Heart right ventricle (tissue), 16 donors: ENCODE results near the gene HSD17B2. TPM values are rescaled to one million over a fixed set of nuclear protein-coding genes. Genes with fewer than 3 reads are reported as not detected.

ENCODE experiments used
- ATAC-seq, 8 donors: fragments of 200-7000 bp; cut with Tn5 transposase; one replicate each; pipeline ENCODE4 v1.9.1; 2020; ENCODE audit warnings: mild to moderate bottlenecking in 8 of 8, moderate library complexity in 8 of 8, moderate number of reproducible peaks in 1 of 8
- DNase-seq, 2 donors: peaks; one replicate each; pipeline ENCODE4 v3.0.0-alpha.2; 2020
- H3K27ac ChIP-seq, 10 donors: fragments of 200-600 bp; sonication (generic) in 2 of 10; one replicate each; pipeline versions ENCODE4 v1.5.0 to v1.8.0; 2020 to 2022; ENCODE audit warnings: mild to moderate bottlenecking in 3 of 10
- H3K27me3 ChIP-seq, 7 donors: fragments of 200-600 bp; one replicate each; pipeline ENCODE4 v1.8.0; 2021 to 2022; ENCODE audit warnings: mild to moderate bottlenecking in 2 of 7
- H3K36me3 ChIP-seq, 9 donors: fragments of 200-600 bp; sonication (generic) in 1 of 9; one replicate each; pipeline versions ENCODE4 v1.5.0 to v1.8.0; 2020 to 2022; ENCODE audit warnings: mild to moderate bottlenecking in 2 of 9
- H3K4me1 ChIP-seq, 9 donors: fragments of 200-600 bp; sonication (generic) in 1 of 9; one replicate each; pipeline versions ENCODE4 v1.5.0 to v1.8.0; 2020 to 2022; ENCODE audit warnings: mild to moderate bottlenecking in 4 of 9
- H3K4me3 ChIP-seq, 10 donors: fragments of 200-600 bp; sonication (generic) in 2 of 10; one replicate each; pipeline versions ENCODE4 v1.5.0 to v1.8.0; 2020 to 2022; ENCODE audit warnings: mild to moderate bottlenecking in 7 of 10, moderate library complexity in 2 of 10
- H3K9me3 ChIP-seq, 11 donors: fragments of 200-600 bp in 10 of 11; sonication (generic) in 2 of 11; one replicate each; pipeline versions ENCODE4 v1.5.0 to v1.8.0; 2013 to 2022; ENCODE audit warnings: mild to moderate bottlenecking in 2 of 11, control low read depth in 1 of 11, moderate library complexity in 1 of 11
- CTCF ChIP-seq, 9 donors: fragments of 200-600 bp; sonication (generic) in 2 of 9; IDR thresholded peaks; one replicate each; pipeline versions ENCODE4 v1.5.0 to v1.8.0; 2021 to 2022; ENCODE audit warnings: antibody characterized with exemption in 9 of 9, mild to moderate bottlenecking in 5 of 9, moderate library complexity in 1 of 9
- WGBS, 2 donors: extraction: QIAGEN DNeasy Blood & Tissue Kit; methylation state at CpG; one replicate each; pipeline ENCODE4 v1.1.7; 2013; ENCODE audit warnings: inconsistent platforms in 1 of 2; 5-methylcytosine and 5-hydroxymethylcytosine counted together
- intact Hi-C, 10 donors: fragments of 100-400 bp; cut with DNase I; formaldehyde crosslinking; loops; one replicate each; pipeline versions ENCODE4 v1.11.1 to v1.14.2; 2022
- polyA plus RNA-seq, 2 donors: library from polyadenylated mRNA; stranded (reverse); fragments of 200-250 nt; gene quantifications; one replicate each; pipeline ENCODE4 v1.2.3, GENCODE V29; 2013
- total RNA-seq, 10 donors: library from RNA; stranded (reverse); fragmentation: NEBNext Ultra II Directional in 3 of 10; extraction: Animal tissue kit (Norgen Biotek cat#: 25700) in 3 of 10; gene quantifications; one replicate each; pipeline versions ENCODE4 v1.2.1 to v1.2.4, GENCODE V29; 2021 to 2023
- donor health status: Arrhythmogenic right ventricular cardiomyopathy.
- donor health status: ischemic (EF 13 %, LVEDD 7.1; RV severe dilation, severe dysfunction).
- donor health status: healthy with polysubstance abuse.
- donor health status: DM: no; HTN: yes; CAD: no.
- donor health status: DM: no; HTN: no; CAD: no.
- donor health status: ischemic (EF 25% LVEDD 6.9; RV normal size, moderate dysfunction).
- donor health status: ischemic (EF 25% LVEDD 5.7; RV mildly dilated, moderate dysfunction).
- donor health status: healthy.
- donor health status: DM: yes; HTN: yes; CAD: no.
- donor health status: Ischemic cardiomyopathy.
- donor health status: ischemic (EF 35%, LVEDD 5.7; RV mildly dilated, moderate dysfunction).
- donor health status: nonischemic (EF 11% LVEDD 7.7; RV severe dilation, severe dysfunction).
- donor health status: DM: yes; HTN: yes; CAD: no.
- donor health status: PGD.
- donor health status: ischemic (EF 29% LVEDD 5.4; RV normal size, mild dysfunction).
- donor health status: nonischemic (EF 23%, LVEDD 6.1; RV moderate dilation, normal function).

Gene HSD17B2
- total and polyA plus RNA-seq, 12 donors = 0.03 TPM; not detected in 11

GRCh38 chr16:82059161-82059982 is 24.3 kb downstream of the HSD17B2 start:
- ATAC-seq (no peak), DNase-seq (no peak)
- Histone ChIP-seq H3K9me3 (no peaks in the 10 kb centered on the region), H3K36me3 (no peaks in the 10 kb centered on the region), H3K4me3 (no peak overlapping the region), H3K4me1 (peaks cover 0 to 6% (median 0%) of the 10 kb centered on the region in 9 donors), H3K27ac (no peak overlapping the region), H3K27me3 (peaks cover 0 to 21% (median 5%) of the 10 kb centered on the region in 7 donors)
- intact Hi-C loops = no loop called here
- no peak for TF ChIP-seq CTCF (IDR thresholded peaks at IDR 0.05)
- WGBS, 2 donors = 70 to 74% methylated on average over 8 of the region's 8 CpGs

GRCh38 chr16:82059983-82060421 is 24.9 kb downstream of the HSD17B2 start:
- 64 to 76% methylated on average over 1 of the region's 1 CpG for WGBS, 2 donors
- intact Hi-C loops = loop anchor here in 4 of 10 donors (2.0 to 10.0 kb wide), 3 partner anchors 115 to 119 kb away; no protein-coding TSS in a partner anchor

GRCh38 chr16:82061861-82062525 is 26.9 kb downstream of the HSD17B2 start:
- H3K4me1 ChIP-seq = no peaks in the 10 kb centered on the region
- WGBS, 2 donors = 30 to 37% methylated on average over 5 of the region's 5 CpGs
- no peaks in the 10 kb centered on the region for H3K36me3 ChIP-seq
- no peak for DNase-seq
- no peak overlapping the region for H3K4me3 ChIP-seq
- peaks cover 0 to 21% (median 5%) of the 10 kb centered on the region in 7 donors for H3K27me3 ChIP-seq
- ATAC-seq = no peak
- TF ChIP-seq CTCF (IDR thresholded peaks at IDR 0.05) = peak in 8 of 9 donors; percentile 13 to 49 (median 34)
- intact Hi-C loops = loop anchor here in 5 of 10 donors (2.0 to 10.0 kb wide), 3 partner anchors 117 to 121 kb away; no protein-coding TSS in a partner anchor
- no peaks in the 10 kb centered on the region for H3K9me3 ChIP-seq
- no peak overlapping the region for H3K27ac ChIP-seq

More at GRCh38 chr16:82059983-82060421, 24.9 kb downstream of the HSD17B2 start:
- no peak for DNase-seq
- peaks cover 0 to 21% (median 5%) of the 10 kb centered on the region in 7 donors for H3K27me3 ChIP-seq
- H3K4me1 ChIP-seq = peaks cover 0 to 6% (median 0%) of the 10 kb centered on the region in 9 donors
- H3K4me3 ChIP-seq = no peak overlapping the region
- no peak overlapping the region for H3K27ac ChIP-seq
- no peaks in the 10 kb centered on the region for H3K36me3 ChIP-seq
- TF ChIP-seq CTCF (IDR thresholded peaks at IDR 0.05) = no peak
- no peak for ATAC-seq
- no peaks in the 10 kb centered on the region for H3K9me3 ChIP-seq

DNA sequence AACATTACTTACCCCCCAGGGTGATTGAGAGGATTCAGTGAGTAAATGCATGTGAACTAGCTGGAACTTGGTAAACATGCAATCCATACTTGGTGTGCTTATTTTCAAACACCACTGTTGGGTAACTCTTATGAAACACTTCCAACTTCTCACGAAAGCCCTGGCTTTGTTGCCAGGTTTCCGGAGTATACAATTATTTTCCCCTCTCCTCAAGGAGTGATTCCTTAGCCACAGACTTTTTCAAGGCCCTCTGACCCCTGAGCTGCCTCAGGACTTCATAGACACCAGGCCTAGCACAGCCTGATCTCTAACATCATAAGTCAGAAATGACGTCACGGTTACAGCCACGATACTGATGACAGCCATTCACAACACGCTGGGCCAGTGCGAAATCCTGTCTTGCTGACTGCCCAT is 27.6 kb downstream of the HSD17B2 start:
- Histone ChIP-seq H3K27ac (no peak overlapping the region), H3K4me1 (no peaks in the 10 kb centered on the region), H3K4me3 (no peak overlapping the region), H3K9me3 (no peaks in the 10 kb centered on the region), H3K27me3 (peaks cover 0 to 21% (median 5%) of the 10 kb centered on the region in 7 donors), H3K36me3 (no peaks in the 10 kb centered on the region)
- no peak for TF ChIP-seq CTCF (IDR thresholded peaks at IDR 0.05)
- WGBS, 2 donors = 73 to 74% methylated on average over 7 of the region's 7 CpGs
- intact Hi-C loops = loop anchor here in 4 of 10 donors (2.0 to 10.0 kb wide), 3 partner anchors 118 to 122 kb away; no protein-coding TSS in a partner anchor
- ATAC-seq (no peak), DNase-seq (no peak)
